Fibroblast of lung (primary cell): ENCODE results near the gene CLDN7. TPM values are rescaled to one million over a fixed set of nuclear protein-coding genes. Genes with fewer than 3 reads are reported as not detected.
A peak's percentile ranks its signal among the peaks of the same experiment; 100 is the strongest.

ENCODE experiments used
- DNase-seq, 2 donors: peaks; one replicate each; pipeline versions ENCODE4 v3.0.0 to v3.0.0-alpha.2; 2010; ENCODE audit warnings: low read depth in 2 of 2
- H2AFZ ChIP-seq: 2 replicates; pipeline ENCODE4 v1.5.1; 2012; ENCODE audit warnings: low read length, control low read depth, inconsistent platforms
- H3K27ac ChIP-seq: 2 replicates; pipeline ENCODE4 v1.5.1; 2011; ENCODE audit warnings: low read length, control low read depth; ENCODE audit not compliant: insufficient read depth
- H3K27me3 ChIP-seq: 2 replicates; pipeline ENCODE4 v1.5.1; 2011; ENCODE audit warnings: mild to moderate bottlenecking, low read length; ENCODE audit not compliant: control insufficient read depth, insufficient read depth
- H3K36me3 ChIP-seq: 2 replicates; pipeline ENCODE4 v1.5.1; 2011; ENCODE audit warnings: low read length; ENCODE audit not compliant: control insufficient read depth, insufficient read depth
- H3K4me1 ChIP-seq: 2 replicates; pipeline ENCODE4 v1.5.1; 2011; ENCODE audit warnings: low read length; ENCODE audit not compliant: control insufficient read depth, insufficient read depth; ENCODE audit errors: extremely low read depth
- H3K4me2 ChIP-seq: 2 replicates; pipeline ENCODE4 v1.5.1; 2011; ENCODE audit warnings: low read length, control low read depth; ENCODE audit not compliant: insufficient read depth; ENCODE audit errors: extremely low read depth
- H3K4me3 ChIP-seq, 4 experiments: fragments of 200-600 bp in 1 of 4; sonication (generic) in 1 of 4; replicated peaks in 1 of 4; 2 replicates each; pipeline ENCODE4 v1.5.1; 2011 to 2016; ENCODE audit warnings: low read length in 4 of 4, low read depth in 3 of 4, mild to moderate bottlenecking in 3 of 4, control low read depth in 2 of 4, inconsistent platforms in 1 of 4, mixed read lengths in 1 of 4; ENCODE audit not compliant: insufficient read depth in 1 of 4; ENCODE audit errors: control extremely low read depth in 1 of 4
- H3K79me2 ChIP-seq: 2 replicates; pipeline ENCODE4 v1.5.1; 2012; ENCODE audit warnings: mild to moderate bottlenecking, low read length, inconsistent platforms; ENCODE audit not compliant: control insufficient read depth, insufficient read depth
- H3K9ac ChIP-seq: 2 replicates; pipeline ENCODE4 v1.5.1; 2011; ENCODE audit warnings: mild to moderate bottlenecking, low read length, control low read depth; ENCODE audit not compliant: insufficient read depth
- H3K9me3 ChIP-seq: 2 replicates; pipeline ENCODE4 v1.5.1; 2012; ENCODE audit warnings: low read depth, low read length; ENCODE audit not compliant: control insufficient read depth, insufficient read depth
- H4K20me1 ChIP-seq: 2 replicates; pipeline ENCODE4 v1.5.1; 2011; ENCODE audit warnings: low read length; ENCODE audit not compliant: control insufficient read depth, insufficient read depth; ENCODE audit errors: extremely low read depth
- EZH2 ChIP-seq: IDR thresholded peaks from 2 replicates; pipeline ENCODE4 v1.5.1; 2012; ENCODE audit warnings: low read length, control low read depth, mild to moderate bottlenecking; ENCODE audit errors: missing control alignments
- polyA plus RNA-seq, 2 donors: library from polyadenylated mRNA; depleted of rRNA in 1 of 2; stranded (reverse) in 1 of 2; unstranded in 1 of 2; fragments of >200 nt; gene quantifications; 2 replicates each; pipeline ENCODE4 v1.2.1, GENCODE V29; 2011 to 2012; ENCODE audit warnings: missing spikeins in 1 of 2
- total RNA-seq: library from RNA; depleted of rRNA; stranded (reverse); fragments of >200 nt; gene quantifications from 2 replicates; pipeline ENCODE4 v1.2.1, GENCODE V29; 2014
- TF ChIP-seq, protein P1 (sequence below), 2 donors: IDR thresholded peaks in 1 of 2; conservative IDR thresholded peaks in 1 of 2; 1 replicate in 1 of 2; 2 replicates in 1 of 2; pipeline ENCODE4 v1.5.1; 2011 to 2012; ENCODE audit warnings: low read length in 2 of 2, control low read depth in 1 of 2, inconsistent platforms in 1 of 2, low read depth in 1 of 2, mild to moderate bottlenecking in 1 of 2

CLDN7 gene
- total and polyA plus RNA-seq, 2 donors (not counting 1 experiment from before 2014, with no cell fraction given), result 1.0 to 17.2 TPM

DNA sequence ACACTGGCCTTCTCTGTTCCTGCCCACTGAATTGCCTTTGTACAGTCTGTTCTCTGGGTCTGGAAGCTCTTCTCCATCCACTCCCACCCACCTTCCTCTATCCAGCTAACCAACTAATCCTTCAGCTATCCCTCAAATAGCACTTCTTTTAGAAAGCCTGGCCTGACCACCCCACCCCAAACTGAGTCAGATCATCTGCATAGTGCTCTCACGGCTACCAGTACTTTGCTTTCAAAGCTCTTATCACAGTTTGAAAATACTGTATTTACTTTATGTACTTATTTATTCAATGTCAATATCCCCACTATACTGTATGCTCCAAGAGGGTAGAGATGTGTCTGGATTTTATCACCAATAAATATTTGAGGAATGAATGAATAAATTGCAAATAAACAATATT lies 4.5 kb upstream of the CLDN7 start:
- Histone ChIP-seq H2AFZ (no peak overlapping the region), H3K27me3 (no peaks in the 10 kb centered on the region), H3K36me3 (no peaks in the 10 kb centered on the region), H3K4me1 (peaks cover 3% of the 10 kb centered on the region), H3K79me2 (no peaks in the 10 kb centered on the region), H3K4me2 (no peak overlapping the region), H3K9ac (no peak overlapping the region), H3K4me3 (no peak overlapping the region), H3K27ac (no peak overlapping the region), H3K9me3 (no peaks in the 10 kb centered on the region), H4K20me1 (no peaks in the 10 kb centered on the region)
- peak in 1 of 2 donors; percentile 11 for DNase-seq
- no peak for TF ChIP-seq EZH2
- TF ChIP-seq, protein P1, sequence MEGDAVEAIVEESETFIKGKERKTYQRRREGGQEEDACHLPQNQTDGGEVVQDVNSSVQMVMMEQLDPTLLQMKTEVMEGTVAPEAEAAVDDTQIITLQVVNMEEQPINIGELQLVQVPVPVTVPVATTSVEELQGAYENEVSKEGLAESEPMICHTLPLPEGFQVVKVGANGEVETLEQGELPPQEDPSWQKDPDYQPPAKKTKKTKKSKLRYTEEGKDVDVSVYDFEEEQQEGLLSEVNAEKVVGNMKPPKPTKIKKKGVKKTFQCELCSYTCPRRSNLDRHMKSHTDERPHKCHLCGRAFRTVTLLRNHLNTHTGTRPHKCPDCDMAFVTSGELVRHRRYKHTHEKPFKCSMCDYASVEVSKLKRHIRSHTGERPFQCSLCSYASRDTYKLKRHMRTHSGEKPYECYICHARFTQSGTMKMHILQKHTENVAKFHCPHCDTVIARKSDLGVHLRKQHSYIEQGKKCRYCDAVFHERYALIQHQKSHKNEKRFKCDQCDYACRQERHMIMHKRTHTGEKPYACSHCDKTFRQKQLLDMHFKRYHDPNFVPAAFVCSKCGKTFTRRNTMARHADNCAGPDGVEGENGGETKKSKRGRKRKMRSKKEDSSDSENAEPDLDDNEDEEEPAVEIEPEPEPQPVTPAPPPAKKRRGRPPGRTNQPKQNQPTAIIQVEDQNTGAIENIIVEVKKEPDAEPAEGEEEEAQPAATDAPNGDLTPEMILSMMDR (conservative IDR thresholded peaks at IDR 0.05 in 1 of 2, IDR thresholded peaks at IDR 0.05 in 1 of 2; ENCODE audit: low read depth in 1 of 2, low read length in 2 of 2), result no peak

DNA sequence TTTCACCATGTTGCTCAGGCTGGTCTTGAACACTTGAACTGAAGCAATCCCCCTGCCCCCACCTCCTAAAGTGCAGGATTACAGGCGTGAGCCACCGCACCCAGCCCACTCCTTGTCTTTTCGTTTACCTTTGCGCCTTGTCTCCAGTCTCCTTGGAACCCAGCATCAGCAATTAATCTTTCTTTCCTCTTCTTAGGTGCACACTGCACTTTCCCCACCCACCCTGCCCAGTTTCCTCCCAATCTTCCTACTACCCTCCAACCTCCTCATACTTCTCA lies 1.5 kb upstream of the CLDN7 start:
- H2AFZ ChIP-seq, result no peak overlapping the region
- H3K4me2 ChIP-seq, result no peak overlapping the region
- H3K27me3 ChIP-seq, result no peaks in the 10 kb centered on the region
- no peaks in the 10 kb centered on the region for H4K20me1 ChIP-seq
- no peaks in the 10 kb centered on the region for H3K9me3 ChIP-seq
- no peak overlapping the region for H3K9ac ChIP-seq
- TF ChIP-seq, protein P1 (conservative IDR thresholded peaks at IDR 0.05 in 1 of 2, IDR thresholded peaks at IDR 0.05 in 1 of 2; ENCODE audit: low read depth in 1 of 2, low read length in 2 of 2), result no peak
- TF ChIP-seq EZH2, result no peak
- no peak overlapping the region for H3K27ac ChIP-seq
- H3K36me3 ChIP-seq, result no peaks in the 10 kb centered on the region
- H3K4me3 ChIP-seq, result no peak overlapping the region
- DNase-seq, result no peak
- H3K79me2 ChIP-seq, result no peaks in the 10 kb centered on the region
- peaks cover 3% of the 10 kb centered on the region for H3K4me1 ChIP-seq

DNA sequence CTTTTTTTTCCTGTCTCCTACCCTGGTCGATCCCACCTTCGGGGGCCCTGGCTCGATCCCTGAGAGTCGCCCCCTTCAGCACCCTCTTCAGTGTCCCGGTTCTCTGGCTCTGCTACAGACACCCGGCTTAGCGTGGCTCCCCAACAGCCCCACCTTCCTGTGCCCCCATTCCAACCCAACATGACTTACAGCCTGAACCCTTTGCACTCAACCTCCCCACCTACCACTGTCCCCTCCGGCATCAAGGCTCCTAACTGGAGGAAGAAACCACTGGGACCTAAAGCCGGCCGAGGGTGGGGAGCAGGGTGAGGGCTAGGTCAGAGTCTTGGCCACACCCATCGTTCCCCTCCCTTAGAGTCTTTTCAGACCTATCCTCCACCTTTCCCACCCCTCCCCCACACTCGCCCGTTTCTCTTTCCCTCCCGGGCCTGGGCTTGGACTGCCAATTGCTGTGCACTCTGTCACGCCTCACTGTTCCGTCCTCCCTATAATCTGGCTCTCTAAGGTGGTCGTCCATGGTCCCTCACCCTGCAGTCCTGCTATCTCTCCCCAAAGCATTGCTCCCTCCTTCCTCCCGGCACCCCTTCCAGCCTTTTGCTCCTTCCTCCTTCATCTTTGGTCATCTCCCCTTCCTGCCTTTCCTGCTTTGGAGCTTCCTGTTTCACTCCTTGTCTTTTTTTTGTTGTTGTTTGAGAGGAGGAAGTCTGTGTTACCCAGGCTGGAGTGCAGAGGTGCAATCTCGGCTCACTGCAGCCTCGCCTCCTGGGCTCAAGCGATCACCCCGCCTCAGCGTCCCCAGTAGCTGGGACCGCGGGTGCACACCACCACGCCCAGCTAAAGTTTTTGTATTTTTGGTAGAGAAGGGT lies 890 bp upstream of the CLDN7 start:
- Histone ChIP-seq H3K9ac (no peak overlapping the region), H3K79me2 (no peaks in the 10 kb centered on the region), H3K9me3 (no peaks in the 10 kb centered on the region), H3K27me3 (no peaks in the 10 kb centered on the region), H4K20me1 (no peaks in the 10 kb centered on the region), H3K27ac (no peak overlapping the region), H3K36me3 (no peaks in the 10 kb centered on the region), H3K4me2 (peak overlapping the region; percentile 80), H3K4me3 (peak overlapping the region in 2 of 4 experiments; percentile 4 to 20), H2AFZ (peak overlapping the region; percentile 86), H3K4me1 (peaks cover 3% of the 10 kb centered on the region)
- TF ChIP-seq EZH2, result no peak
- TF ChIP-seq, protein P1 (conservative IDR thresholded peaks at IDR 0.05 in 1 of 2, IDR thresholded peaks at IDR 0.05 in 1 of 2; ENCODE audit: low read depth in 1 of 2, low read length in 2 of 2), result no peak
- DNase-seq, result no peak
